GM12878 (cell line): ENCODE results near the gene CCDC177. TPM values are rescaled to one million over a fixed set of nuclear protein-coding genes. Genes with fewer than 3 reads are reported as not detected.
"Not testable (repeated sequence)": the region's sequence is repeated elsewhere in the genome, so short reads cannot be mapped to it uniquely, and the experiment has no call there.

Source experiments
- ATAC-seq: fragments of 200-7000 bp; cut with Tn5 transposase; 3 replicates; pipeline ENCODE4 v1.9.1; 2020; ENCODE audit warnings: mild to moderate bottlenecking, moderate library complexity
- BruUV-seq: library from RNA; stranded (reverse); fragments of 400-500 nt; replicated peaks from 2 replicates; lab custom pipeline; 2021; lab: Mats Ljungman, UMichigan
- CTCF ChIA-PET: fragments of 300-600 bp; sonication (Branson Sonifier 250); formaldehyde crosslinking; extraction: SDS; loops from one replicate; lab custom pipeline; 2021; ENCODE audit warnings: inconsistent platforms; lab: Yijun Ruan, JAX
- POLR2A ChIA-PET: fragments of 350-600 bp; formaldehyde crosslinking; extraction: SDS; loops from one replicate; lab custom pipeline; 2021; ENCODE audit warnings: inconsistent platforms; lab: Charles Lee
- RAD21 ChIA-PET: fragments of 300-600 bp; sonication (Branson Sonifier 250); formaldehyde crosslinking; loops from one replicate; lab custom pipeline; 2023; ENCODE audit warnings: antibody characterized with exemption; ENCODE audit not compliant: unreplicated experiment; lab: Charles Lee
- SMC1A ChIA-PET: fragments of 300-600 bp; sonication (Branson Sonifier 250); formaldehyde crosslinking; loops from one replicate; lab custom pipeline; 2023; ENCODE audit not compliant: unreplicated experiment, uncharacterized antibody; lab: Charles Lee
- DNase-seq: peaks from one replicate; pipeline ENCODE4 v3.0.0-alpha.2; 2011; ENCODE audit warnings: low read depth, low spot score
- FAIRE-seq: peaks from 3 replicates; lab custom pipeline; 2011; peaks lifted over from hg19 to GRCh38; lab: Jason Lieb, UNC
- H2AFZ ChIP-seq: 2 replicates; pipeline ENCODE4 v1.6.0; 2011; ENCODE audit warnings: low read depth, low read length, control low read depth; ENCODE audit not compliant: control insufficient read depth
- H3K27ac ChIP-seq: 2 replicates; pipeline ENCODE4 v1.5.1; 2011; ENCODE audit warnings: control low read depth; ENCODE audit not compliant: control insufficient read depth, insufficient read depth
- H3K27me3 ChIP-seq, 2 experiments: replicated peaks in 1 of 2; 2 replicates each; pipeline versions ENCODE4 v1.6.0 to v1.6.1; 2011; ENCODE audit warnings: low read length in 1 of 2; ENCODE audit not compliant: control insufficient read depth in 2 of 2, insufficient read depth in 2 of 2
- H3K36me3 ChIP-seq, 2 experiments: 2 replicates each; pipeline ENCODE4 v1.5.1; 2011; ENCODE audit warnings: low read length in 1 of 2; ENCODE audit not compliant: control insufficient read depth in 2 of 2, insufficient read depth in 2 of 2
- H3K4me1 ChIP-seq: 2 replicates; pipeline ENCODE4 v1.6.1; 2011; ENCODE audit warnings: mild to moderate bottlenecking, low read length, moderate library complexity, mixed read lengths; ENCODE audit not compliant: control insufficient read depth, insufficient read depth
- H3K4me2 ChIP-seq: 2 replicates; pipeline ENCODE4 v1.6.0; 2011; ENCODE audit warnings: control low read depth; ENCODE audit not compliant: control insufficient read depth, insufficient read depth
- H3K4me3 ChIP-seq: fragments of 200-600 bp; sonication (generic); 2 replicates; pipeline ENCODE4 v1.5.1; 2016
- H3K79me2 ChIP-seq: 2 replicates; pipeline ENCODE4 v1.6.0; 2011; ENCODE audit warnings: low read length; ENCODE audit not compliant: control insufficient read depth, insufficient read depth
- H3K9ac ChIP-seq: 2 replicates; pipeline ENCODE4 v1.8.0; 2011; ENCODE audit warnings: low read length, control low read depth, mixed read lengths; ENCODE audit not compliant: control insufficient read depth, insufficient read depth
- H3K9me3 ChIP-seq: replicated peaks from 3 replicates; pipeline ENCODE4 v1.5.1; 2011; ENCODE audit warnings: mild to moderate bottlenecking, low read length; ENCODE audit not compliant: control insufficient read depth, insufficient read depth
- H4K20me1 ChIP-seq: 2 replicates; pipeline ENCODE4 v1.6.0; 2011; ENCODE audit not compliant: control insufficient read depth, insufficient read depth
- CBX3 ChIP-seq: fragments of 200-600 bp; sonication (generic); IDR thresholded peaks from 2 replicates; pipeline ENCODE4 v1.6.1; 2016; ENCODE audit warnings: low read depth, borderline replicate concordance
- NFYA ChIP-seq: IDR thresholded peaks from 2 replicates; pipeline ENCODE4 v1.6.1; 2011; ENCODE audit warnings: low read depth, mild to moderate bottlenecking, low read length, improper control_type of control experiment, borderline replicate concordance
- POLR2AphosphoS2 ChIP-seq: IDR thresholded peaks from 2 replicates; pipeline ENCODE4 v1.6.1; 2011; ENCODE audit warnings: low read depth, mild to moderate bottlenecking, low read length, improper control_type of control experiment, moderate library complexity
- RB1 ChIP-seq: fragments of 450-650 bp; formaldehyde crosslinking; IDR thresholded peaks from 2 replicates; pipeline ENCODE4 v1.6.1; 2017; ENCODE audit warnings: mild to moderate bottlenecking, borderline replicate concordance
- SREBF2 ChIP-seq: IDR thresholded peaks from 2 replicates; pipeline ENCODE4 v1.6.1; 2012; ENCODE audit warnings: mild to moderate bottlenecking, low read length
- SUPT20H ChIP-seq: IDR thresholded peaks from 2 replicates; pipeline ENCODE4 v1.6.1; 2011; ENCODE audit warnings: low read depth, mild to moderate bottlenecking, low read length, moderate library complexity, borderline replicate concordance; ENCODE audit not compliant: control insufficient read depth
- WGBS: methylation state at CpG from one replicate; pipeline ENCODE4 v1.1.6; 2016; ENCODE audit warnings: low lambda C conversion rate; ENCODE audit not compliant: insufficient replicate concordance, insufficient coverage; ENCODE audit errors: missing lambda C conversion rate; 5-methylcytosine and 5-hydroxymethylcytosine counted together
- in situ Hi-C: fragments of 300-500 bp; cut with MboI; formaldehyde crosslinking; loops from 9 replicates; pipeline ENCODE4 v1.14.3; 2018; ENCODE audit warnings: mixed read lengths
- intact Hi-C: fragments of 100-400 bp; cut with micrococcal nuclease; formaldehyde crosslinking; loops from one replicate; pipeline ENCODE4 v1.14.2; 2022; ENCODE audit not compliant: unreplicated experiment
- polyA plus RNA-seq, 11 experiments: library from polyadenylated mRNA; depleted of rRNA in 4 of 11; unstranded in 6 of 11; stranded (reverse) in 5 of 11; fragments of >200 nt; fragmentation: Nextera tagmentation in 4 of 11; fragmentation: Illumina TruSeq in 1 of 11; extraction: Ambion mirVana in 4 of 11; extraction: Trizol in 1 of 11; gene quantifications; 1 replicate in 1 of 11; 2 replicates in 10 of 11; pipeline versions ENCODE4 v1.2.1 to v1.2.3, GENCODE V29; 2011 to 2016; ENCODE audit warnings: inconsistent platforms in 2 of 11, missing spikeins in 2 of 11, low read depth in 1 of 11
- total RNA-seq, 4 experiments: library from RNA; depleted of rRNA in 3 of 4; stranded (reverse); fragments of >200 nt in 3 of 4; fragmentation: Illumina TruSeq in 1 of 4; extraction: Trizol in 1 of 4; gene quantifications; 2 replicates each; pipeline versions ENCODE4 v1.2.1 to v1.2.3, GENCODE V29; 2013 to 2021
- TF ChIP-seq, protein P1 (sequence below): IDR thresholded peaks from 2 replicates; pipeline ENCODE4 v1.6.1; 2012; ENCODE audit warnings: low read length, inconsistent platforms

CCDC177 gene
- total and polyA plus RNA-seq, 10 of the 15 experiments (the other 5 are each of a cell fraction or from before 2014, with no cell fraction given), result not detected

DNA sequence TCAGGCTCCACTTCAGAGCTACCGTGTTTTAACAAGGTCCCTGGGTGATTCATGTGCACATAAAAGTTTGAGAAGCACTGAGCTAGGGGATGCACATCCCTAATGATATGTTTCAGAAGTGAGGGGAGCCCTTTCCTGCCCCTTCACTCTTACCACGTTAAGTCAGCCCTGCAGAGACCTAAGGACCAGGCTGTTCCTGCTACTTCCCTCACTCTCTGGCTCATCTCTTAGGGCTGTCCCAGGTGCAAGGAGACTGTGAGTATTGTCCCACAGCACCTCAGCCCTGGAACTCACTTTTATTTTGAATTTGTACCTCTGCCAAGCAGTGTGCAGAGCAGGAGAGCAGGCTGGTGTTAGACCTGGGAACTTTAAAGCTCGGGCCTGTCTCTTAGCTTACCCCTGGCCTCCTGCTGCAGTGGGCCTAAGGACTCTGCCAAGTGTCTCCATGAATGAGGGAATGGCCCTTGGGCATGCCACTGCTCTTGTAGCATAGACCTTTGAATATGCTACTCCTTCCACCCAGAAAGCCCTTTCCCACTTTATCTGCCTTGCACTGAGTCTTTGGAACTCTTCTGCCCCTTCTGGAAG lies 25.7 kb upstream of the CCDC177 start:
- DNase-seq (no peak), ATAC-seq (no peak), FAIRE-seq (no peak)
- ChIA-PET SMC1A (interaction anchor here (1.3 to 1.5 kb wide), 3 partner anchors 108 to 358 kb away, joined by 3 to 5 read pairs (median 3); no protein-coding TSS in a partner anchor), POLR2A (interaction anchor here (0.8 to 1.1 kb wide), 2 partner anchors 11 to 53 kb away, joined by 3 read pairs; no protein-coding TSS in a partner anchor), RAD21 (interaction anchor here (0.6 to 2.5 kb wide), 6 partner anchors 16 to 151 kb away, joined by 3 to 8 read pairs (median 4); no protein-coding TSS in a partner anchor), CTCF (interaction anchor here (0.6 to 7.0 kb wide), 3 partner anchors 119 to 170 kb away, joined by 3 to 36 read pairs (median 4); no protein-coding TSS in a partner anchor)
- intact Hi-C loops, result no loop called here
- Histone ChIP-seq H3K27ac (no peak overlapping the region), H3K27me3 (no peaks in the 10 kb centered on the region), H3K4me2 (no peak overlapping the region), H3K36me3 (no peaks in the 10 kb centered on the region), H2AFZ (no peak overlapping the region), H3K9ac (no peak overlapping the region), H3K9me3 (no peaks in the 10 kb centered on the region), H4K20me1 (no peaks in the 10 kb centered on the region), H3K4me1 (no peaks in the 10 kb centered on the region), H3K4me3 (no peak overlapping the region), H3K79me2 (no peaks in the 10 kb centered on the region)
- WGBS, result 25% methylated on average over 3 of the region's 3 CpGs
- in situ Hi-C loops, result no loop called here
- no peak for TF ChIP-seq SUPT20H
- no peak for TF ChIP-seq CBX3
- TF ChIP-seq POLR2AphosphoS2, result no peak
- no peak for TF ChIP-seq NFYA
- no peak for TF ChIP-seq SREBF2
- TF ChIP-seq RB1, result no peak
- TF ChIP-seq, protein P1, sequence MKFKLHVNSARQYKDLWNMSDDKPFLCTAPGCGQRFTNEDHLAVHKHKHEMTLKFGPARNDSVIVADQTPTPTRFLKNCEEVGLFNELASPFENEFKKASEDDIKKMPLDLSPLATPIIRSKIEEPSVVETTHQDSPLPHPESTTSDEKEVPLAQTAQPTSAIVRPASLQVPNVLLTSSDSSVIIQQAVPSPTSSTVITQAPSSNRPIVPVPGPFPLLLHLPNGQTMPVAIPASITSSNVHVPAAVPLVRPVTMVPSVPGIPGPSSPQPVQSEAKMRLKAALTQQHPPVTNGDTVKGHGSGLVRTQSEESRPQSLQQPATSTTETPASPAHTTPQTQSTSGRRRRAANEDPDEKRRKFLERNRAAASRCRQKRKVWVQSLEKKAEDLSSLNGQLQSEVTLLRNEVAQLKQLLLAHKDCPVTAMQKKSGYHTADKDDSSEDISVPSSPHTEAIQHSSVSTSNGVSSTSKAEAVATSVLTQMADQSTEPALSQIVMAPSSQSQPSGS, result no peak
- no TSS peak for BruUV-seq

DNA sequence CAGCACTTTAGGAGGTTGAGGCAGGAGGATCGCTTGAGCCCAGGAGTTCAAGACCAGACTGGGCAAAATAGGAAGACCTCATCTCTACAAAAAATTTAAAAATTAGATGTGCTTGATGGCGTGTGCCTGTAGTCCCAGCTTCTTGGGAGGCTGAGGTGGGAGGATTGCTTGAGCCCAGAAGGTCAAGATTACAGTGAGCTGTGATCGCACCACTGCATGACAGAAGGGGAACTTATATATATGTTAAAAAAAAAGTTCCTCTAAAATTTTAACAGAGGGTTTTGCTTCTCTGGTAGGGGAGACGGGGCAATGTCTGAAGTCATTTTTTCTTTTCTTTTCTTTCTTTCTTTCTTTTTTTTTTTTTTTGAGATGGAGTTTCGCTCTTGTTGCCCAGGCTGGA lies 24.8 kb upstream of the CCDC177 start:
- H2AFZ ChIP-seq, H3K4me1 ChIP-seq, DNase-seq, H3K79me2 ChIP-seq, H3K36me3 ChIP-seq, H3K4me2 ChIP-seq, H3K27ac ChIP-seq, H4K20me1 ChIP-seq, FAIRE-seq, ATAC-seq, BruUV-seq, H3K9ac ChIP-seq, in situ Hi-C loops, H3K27me3 ChIP-seq, H3K4me3 ChIP-seq, H3K9me3 ChIP-seq, intact Hi-C loops: not testable (repeated sequence)
- ChIA-PET POLR2A (interaction anchor here (0.7 kb wide), 1 partner anchor 51 kb away, joined by 3 read pairs; no protein-coding TSS in a partner anchor), SMC1A (interaction anchor here (1.1 kb wide), 1 partner anchor 105 kb away, joined by 3 read pairs; no protein-coding TSS in a partner anchor), RAD21 (interaction anchor here (0.7 to 2.5 kb wide), 4 partner anchors 15 to 132 kb away, joined by 3 to 8 read pairs (median 6); no protein-coding TSS in a partner anchor), CTCF (interaction anchor here (7.0 kb wide), 1 partner anchor 127 kb away, joined by 36 read pairs; no protein-coding TSS in a partner anchor)
- 90% methylated on average over 4 of the region's 5 CpGs for WGBS
